ENCODE measurements around the gene CPB2.

CPB2 gene, protein sequence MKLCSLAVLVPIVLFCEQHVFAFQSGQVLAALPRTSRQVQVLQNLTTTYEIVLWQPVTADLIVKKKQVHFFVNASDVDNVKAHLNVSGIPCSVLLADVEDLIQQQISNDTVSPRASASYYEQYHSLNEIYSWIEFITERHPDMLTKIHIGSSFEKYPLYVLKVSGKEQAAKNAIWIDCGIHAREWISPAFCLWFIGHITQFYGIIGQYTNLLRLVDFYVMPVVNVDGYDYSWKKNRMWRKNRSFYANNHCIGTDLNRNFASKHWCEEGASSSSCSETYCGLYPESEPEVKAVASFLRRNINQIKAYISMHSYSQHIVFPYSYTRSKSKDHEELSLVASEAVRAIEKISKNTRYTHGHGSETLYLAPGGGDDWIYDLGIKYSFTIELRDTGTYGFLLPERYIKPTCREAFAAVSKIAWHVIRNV

GRCh38 chr13:46104868-46105267 is at the start of gene CPB2:
Gene CPB2, minus strand, starts transcription at chr13:46105033. Its CDS starts 24 bp downstream, at chr13:46105009.
- DNase-seq = no peak

- no peak for DNase-seq
Observed at GRCh38 chr13:46154136-46154801, 49.4 kb upstream of the CPB2 start.

DNA sequence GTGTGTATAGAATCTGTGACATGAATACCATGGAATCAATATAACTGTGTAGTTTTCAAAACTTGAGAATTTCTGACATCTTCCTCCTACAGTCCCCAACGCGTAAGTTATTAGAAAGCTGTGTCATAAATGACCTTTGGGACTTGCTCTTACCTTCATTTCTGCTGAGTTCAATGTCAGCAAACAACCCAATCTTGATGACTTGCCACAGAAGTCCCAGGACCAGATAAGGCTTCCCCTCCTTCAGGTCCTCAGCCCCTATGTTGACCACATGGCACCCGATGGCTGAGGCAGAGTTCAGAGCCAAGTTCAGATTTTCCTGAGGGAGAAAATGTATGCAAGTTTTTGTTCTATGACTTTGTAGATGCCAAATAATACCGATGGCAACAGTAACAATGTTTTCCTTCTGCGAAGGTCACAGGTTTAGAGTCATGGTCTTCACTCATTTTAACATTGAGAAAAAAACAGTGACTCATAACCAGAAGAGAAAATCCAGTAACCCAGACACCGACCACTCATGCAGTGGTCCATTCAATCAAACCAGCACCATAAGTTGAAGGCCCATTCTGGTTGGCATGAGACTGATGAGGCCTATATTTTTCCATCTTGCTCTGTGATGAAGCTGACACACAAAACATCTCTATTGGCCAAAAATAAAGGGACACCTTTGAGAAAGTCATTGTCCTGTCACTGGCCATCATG is 47.9 kb upstream of the CPB2 start:
- no peak for DNase-seq

DNA sequence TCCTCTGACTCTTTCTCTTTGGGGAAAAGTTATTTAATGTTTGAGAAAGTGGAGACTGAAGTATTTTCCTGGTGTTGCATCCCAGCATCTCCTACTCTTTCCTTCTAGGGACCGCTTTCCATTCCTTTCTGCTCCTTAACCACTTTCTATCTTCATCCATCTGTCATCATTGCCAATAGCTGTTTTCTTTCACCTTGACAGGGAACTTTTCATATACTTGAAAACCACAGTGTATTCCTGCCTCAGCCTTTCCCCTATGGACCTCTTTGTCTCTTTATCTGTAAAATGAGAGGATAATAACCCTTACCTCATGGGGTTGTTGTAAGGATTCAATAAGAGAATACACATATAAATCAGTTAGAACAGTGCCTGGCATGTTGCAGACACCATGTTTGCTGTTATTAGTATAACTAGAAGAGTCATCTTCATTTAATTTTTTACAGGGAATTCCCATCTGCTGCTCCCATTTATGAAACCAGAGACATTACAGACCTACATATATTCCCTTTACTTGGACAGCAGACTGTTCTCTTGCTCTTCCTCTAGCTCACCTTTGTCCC is 45.4 kb upstream of the CPB2 start:
- no peak for DNase-seq

DNA sequence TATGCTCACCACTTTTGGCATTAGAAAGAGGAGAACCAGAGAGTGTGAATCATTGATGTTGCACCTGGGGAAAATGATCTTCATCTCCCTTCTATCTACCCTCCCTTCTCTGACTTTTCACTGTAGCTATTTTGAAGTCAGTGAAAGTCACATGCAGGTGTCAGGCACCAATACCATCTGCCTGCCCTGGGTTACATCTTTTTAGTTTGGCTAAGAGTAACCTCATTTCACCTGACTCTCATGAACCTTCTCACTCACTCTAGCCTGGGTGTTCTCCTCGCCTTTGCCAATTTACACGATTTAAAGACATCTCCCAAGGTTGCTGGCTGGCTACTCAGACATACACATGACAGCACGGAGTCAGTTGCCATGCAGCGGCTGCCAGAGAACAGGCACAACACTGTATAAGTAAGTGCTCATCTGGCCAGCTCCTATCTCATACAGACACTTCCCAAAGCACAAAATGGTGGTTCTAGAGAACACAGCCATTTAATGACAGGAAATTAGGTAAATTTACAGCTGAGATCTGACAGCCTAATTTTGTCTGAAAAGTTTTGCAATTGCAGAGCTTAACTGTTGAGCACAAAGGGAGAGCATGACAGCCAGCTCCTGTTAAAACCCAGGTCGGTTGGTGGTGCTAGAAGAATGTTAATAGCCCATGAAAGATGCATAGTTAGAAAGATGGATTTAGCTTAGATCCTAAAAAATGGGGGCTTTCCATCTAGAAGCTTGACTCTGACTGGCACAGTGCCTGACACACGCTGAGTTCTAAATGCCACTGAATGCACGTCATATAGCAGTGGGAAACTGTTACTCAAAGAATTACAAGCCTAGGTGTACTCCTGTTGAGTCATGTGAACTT is 44.7 kb upstream of the CPB2 start:
- no peak for DNase-seq

DNA sequence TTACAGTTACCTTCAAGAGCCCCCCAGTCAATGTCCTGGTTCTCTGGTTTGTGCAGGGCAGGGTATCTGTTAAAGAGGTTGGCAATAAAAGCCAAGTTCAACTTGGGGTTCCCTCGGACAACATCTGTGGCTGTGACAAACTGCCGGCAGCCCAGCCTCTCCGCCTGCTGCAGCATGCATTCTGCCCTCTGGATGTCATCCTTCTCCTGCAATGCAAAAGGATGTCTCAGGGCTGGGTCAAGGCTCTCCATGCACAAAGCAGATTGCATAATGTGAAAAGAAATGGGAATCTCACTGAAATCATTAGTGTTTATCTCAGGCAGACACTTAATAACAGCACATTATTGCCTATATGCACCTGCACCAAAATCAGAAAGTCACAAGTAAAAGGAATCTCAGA is 42.1 kb upstream of the CPB2 start:
- peak; percentile 39 for DNase-seq

DNA sequence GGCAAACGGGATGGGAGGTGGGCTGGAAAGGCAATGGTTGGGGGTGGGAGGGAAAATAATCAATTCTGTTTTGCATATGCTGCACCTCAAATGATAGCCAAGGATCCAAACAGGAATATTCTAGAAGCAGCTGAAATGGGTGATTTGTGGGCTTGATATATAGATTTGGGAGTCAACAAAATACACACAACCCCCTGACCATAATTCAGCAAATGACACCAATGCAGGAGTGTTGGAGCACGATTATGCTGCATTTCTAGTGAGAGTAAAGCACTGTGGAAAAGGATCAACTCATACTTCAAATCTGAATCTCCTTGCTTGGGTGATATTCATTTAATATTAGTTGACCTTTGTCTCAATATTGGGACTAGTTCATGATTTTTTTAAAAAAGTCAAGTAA is 41.1 kb upstream of the CPB2 start:
- DNase-seq = no peak

DNA sequence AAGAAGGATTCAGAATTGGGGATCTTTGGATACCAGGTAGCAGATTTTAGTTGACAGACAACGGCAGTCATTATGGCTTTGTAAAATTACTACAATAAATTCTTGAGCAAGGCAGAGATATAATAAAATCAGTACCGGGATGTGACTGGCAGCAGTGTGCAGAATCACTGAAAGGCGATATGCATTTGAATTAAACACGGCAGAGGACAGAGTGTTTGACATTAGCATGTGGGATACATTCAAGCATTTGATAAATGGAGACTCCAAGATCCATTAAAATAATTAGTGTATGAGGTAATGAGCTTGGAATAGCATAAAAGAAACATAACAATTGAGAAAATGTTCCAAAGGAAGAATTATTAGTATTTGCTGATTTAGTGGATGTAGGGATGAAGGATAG is 40.3 kb upstream of the CPB2 start:
- DNase-seq = no peak

DNA sequence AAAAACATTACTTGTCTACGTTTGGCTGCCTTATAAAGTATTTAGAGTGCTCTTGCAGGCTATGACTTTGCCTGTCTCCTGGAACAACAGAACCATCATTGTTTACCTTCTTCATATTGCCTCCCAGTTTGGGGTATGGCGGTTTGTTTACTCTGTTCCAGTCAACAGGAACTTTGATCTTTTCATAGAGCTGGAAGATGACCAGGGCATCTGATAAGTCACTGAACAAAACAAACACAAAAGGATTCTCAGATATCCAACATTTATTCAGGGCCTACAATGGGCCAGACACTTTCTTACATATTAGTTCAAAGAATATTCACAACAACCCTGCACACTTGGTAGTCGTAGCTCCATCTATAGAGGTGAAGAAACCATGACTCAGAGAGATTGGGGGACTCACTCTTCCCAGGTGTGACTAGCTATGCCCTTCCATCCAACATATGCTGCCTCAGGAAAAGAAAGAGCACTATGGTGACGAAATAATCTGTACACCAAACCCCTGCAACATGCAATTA is 38.4 kb upstream of the CPB2 start:
- DNase-seq = no peak

GRCh38 chr13:46142776-46143175 is 37.9 kb upstream of the CPB2 start:
- no peak for DNase-seq

GRCh38 chr13:46140044-46140443 is 35.2 kb upstream of the CPB2 start:
- no peak for DNase-seq

GRCh38 chr13:46137627-46138317 is 32.9 kb upstream of the CPB2 start:
- no peak for DNase-seq

GRCh38 chr13:46136688-46137087 is 31.9 kb upstream of the CPB2 start:
- DNase-seq = no peak

DNA sequence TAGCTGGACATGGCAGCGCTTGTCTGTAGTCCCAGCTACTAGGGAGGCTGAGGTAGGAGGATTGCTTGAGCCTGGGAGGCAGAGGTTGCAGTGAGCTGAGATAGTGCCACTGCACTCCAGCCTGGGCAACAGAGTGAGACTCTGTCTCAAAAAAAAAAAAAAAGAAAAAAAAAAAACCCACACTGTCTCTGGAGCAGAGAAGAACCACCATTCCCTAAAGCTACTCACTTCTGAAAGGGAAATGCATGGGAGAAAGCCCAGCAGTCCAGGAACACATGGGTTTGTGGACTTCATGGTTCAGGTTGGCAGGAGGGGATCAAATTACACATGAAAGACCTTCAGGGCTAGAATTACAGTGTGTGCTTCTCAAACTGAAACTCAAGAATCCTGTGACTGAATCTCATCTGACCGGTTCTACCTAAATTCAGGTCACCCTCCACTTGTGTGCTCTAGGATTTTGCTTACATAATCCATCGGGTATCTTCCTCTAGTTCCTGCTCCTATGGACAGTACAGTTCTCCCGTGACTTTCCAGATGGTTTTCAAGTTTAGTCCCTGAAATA is 30.2 kb upstream of the CPB2 start:
- DNase-seq = peak; percentile 43

DNA sequence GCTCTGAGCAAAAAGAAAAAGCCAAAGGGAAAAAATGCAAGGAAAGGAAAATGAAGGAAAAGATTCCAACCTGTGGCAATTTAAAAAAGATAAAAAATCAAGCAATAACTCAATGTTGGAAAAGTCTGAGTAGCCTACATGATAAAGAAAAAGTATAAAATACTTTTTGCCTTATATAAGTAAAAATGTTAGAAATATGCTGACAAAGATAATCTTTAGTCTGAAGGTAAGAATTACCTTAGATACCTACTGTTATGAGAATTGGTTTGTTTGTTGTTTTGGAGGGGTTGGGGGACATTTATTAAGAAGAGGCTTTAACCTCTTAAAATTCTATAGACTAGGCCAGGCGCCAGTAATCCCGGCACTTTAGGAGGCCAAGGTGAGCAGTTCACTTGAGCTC is 29.7 kb upstream of the CPB2 start:
- no peak for DNase-seq

- no peak for DNase-seq
Observed at GRCh38 chr13:46132109-46132508, 27.3 kb upstream of the CPB2 start.

DNA sequence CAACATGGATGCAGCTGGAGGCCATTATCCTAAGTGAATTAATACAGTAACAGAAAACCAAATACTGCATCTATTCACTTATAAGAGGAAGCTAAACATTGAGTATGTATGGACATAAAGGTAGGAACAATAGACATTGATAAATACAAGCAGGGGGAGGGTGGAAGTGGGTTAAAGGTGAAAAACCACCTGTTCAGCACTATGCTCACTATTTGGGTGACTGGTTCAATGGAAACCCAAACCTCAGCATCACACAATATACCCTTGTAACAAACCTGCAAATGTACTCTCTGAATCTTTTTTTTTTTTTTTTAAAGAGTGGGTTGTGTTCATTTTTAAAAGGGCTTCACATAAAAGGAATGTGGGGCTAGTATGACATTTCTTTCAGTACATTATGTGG is 26.9 kb upstream of the CPB2 start:
- no peak for DNase-seq

DNA sequence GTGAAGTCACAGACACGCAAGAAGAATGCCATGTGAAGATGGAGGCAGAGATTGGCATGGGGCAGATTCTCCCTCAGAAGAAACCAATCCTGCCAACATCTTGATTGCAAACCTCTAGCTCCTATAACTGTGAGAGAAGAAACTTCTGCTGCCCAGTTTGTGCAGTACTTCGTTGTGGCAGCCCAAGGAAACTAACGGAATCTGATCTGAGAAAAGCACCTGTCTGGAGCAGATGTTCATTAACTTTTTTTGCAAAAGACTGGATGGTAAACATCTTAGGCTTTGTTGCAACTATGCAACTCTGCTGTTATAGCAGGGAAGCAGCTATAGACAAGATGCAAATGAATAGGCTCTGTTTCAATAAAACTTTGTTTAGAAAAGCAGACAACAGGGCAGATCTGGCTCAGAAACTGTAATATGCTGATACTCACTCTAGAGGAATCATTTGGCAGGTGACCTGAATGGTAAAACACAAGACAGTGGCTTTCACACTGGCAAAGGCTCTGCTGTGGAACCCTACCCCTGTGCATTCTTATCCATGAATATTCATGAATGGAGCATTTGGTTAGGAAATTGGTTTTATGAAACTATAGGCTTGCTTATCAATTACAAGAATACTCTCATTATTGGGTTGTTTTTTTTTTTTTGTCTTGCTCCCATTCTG is 25.3 kb upstream of the CPB2 start:
- no peak for DNase-seq

DNA sequence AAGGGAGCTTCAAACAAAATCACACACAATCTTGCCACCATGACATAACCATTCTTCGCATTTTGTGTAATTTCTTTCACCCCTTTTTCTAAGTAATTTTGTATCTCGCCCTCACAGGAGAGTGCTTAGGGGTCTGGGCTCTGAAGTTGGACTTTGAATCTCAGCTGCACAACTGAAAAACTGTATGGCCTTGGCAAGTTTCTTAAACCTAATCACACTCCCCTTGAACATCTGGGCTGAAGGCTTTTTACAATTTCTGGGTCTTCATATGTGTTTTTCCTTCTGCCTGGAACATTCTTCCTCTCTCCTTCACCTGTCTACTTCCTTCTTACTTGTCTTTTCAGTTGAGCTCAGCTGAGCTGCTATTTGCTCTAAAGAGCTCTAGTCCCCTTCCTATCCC is 24.3 kb upstream of the CPB2 start:
- DNase-seq = no peak

DNA sequence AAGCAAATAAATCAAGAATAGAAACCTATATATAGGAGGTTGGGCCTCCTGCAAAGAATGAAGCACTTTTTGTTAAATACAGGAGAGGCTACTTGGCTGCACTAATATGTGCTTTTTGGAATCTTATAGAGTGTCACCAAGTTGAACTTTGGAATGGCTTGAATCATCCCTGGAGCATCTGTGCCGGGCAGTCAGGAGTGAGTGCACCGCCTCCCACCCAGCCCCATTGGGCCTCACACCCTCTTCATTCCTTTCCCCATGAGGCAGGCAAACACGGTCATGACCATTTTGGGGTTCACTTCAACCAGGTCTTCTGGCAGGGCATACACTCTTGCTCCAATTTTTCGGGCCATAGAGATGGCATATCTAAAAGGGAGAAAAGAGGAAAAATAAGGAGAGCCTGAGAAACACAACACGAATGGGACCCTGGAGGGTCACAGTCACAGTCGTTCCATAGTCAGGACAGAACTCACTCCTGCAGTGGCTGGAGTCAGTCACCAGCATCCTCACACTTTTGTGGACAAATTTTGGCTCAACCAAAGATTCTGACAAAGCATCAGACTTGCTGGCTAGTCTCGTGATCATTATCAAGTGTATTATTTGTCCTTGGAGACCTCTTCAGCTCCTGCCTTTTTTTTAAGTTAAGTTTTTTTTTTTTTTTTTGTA is 22.7 kb upstream of the CPB2 start:
- DNase-seq = no peak

All from eye (tissue), 1 donor.